VCaP (cell line): ENCODE results near the gene NAPB.

ENCODE experiments used
- H3K27ac ChIP-seq: fragments of 450-650 bp; 2 replicates; pipeline ENCODE4 v1.5.1; 2017
- CTCF ChIP-seq: fragments of 450-650 bp; conservative IDR thresholded peaks from 2 replicates; pipeline ENCODE4 v1.5.1; 2017; ENCODE audit warnings: mild to moderate bottlenecking, moderate library complexity

The NAPB gene

GRCh38 chr20:23403751-23404150, 17.5 kb downstream of the NAPB start:
- peak overlapping the region; percentile 38 for H3K27ac ChIP-seq
- TF ChIP-seq CTCF = no peak

GRCh38 chr20:23401051-23401450, 20.2 kb downstream of the NAPB start:
- no peak for TF ChIP-seq CTCF
- no peak overlapping the region for H3K27ac ChIP-seq

- 0 out of 2 replicates have a peak, but pooled peaks have one; percentile 28 for TF ChIP-seq CTCF
- H3K27ac ChIP-seq = no peak overlapping the region
These were observed 21.6 kb downstream of the NAPB start for GRCh38 chr20:23399568-23400241.

- no peak for TF ChIP-seq CTCF
- H3K27ac ChIP-seq = peak overlapping the region; percentile 68
These were observed 23.3 kb downstream of the NAPB start for GRCh38 chr20:23397961-23398360.

GRCh38 chr20:23396950-23397627, 24.2 kb downstream of the NAPB start:
- peak overlapping the region; percentile 68 for H3K27ac ChIP-seq
- TF ChIP-seq CTCF = no peak

GRCh38 chr20:23393996-23394775, 27.1 kb downstream of the NAPB start:
- TF ChIP-seq CTCF = no peak

GRCh38 chr20:23391707-23392310, 29.5 kb downstream of the NAPB start:
- no peak for TF ChIP-seq CTCF
- H3K27ac ChIP-seq = no peak overlapping the region

More at GRCh38 chr20:23393996-23394775, 27.1 kb downstream of the NAPB start:
- H3K27ac ChIP-seq = no peak overlapping the region
